GM23338 (cell line): ENCODE results near the gene CDKN1C. TPM values are rescaled to one million over a fixed set of nuclear protein-coding genes. Genes with fewer than 3 reads are reported as not detected.

Source experiments
- ATAC-seq: fragments of 200-7000 bp; cut with Tn5 transposase; 3 replicates; pipeline ENCODE4 v1.9.1; 2020
- DNase-seq: peaks from one replicate; pipeline ENCODE4 v3.0.0-alpha.2; 2015; ENCODE audit warnings: low spot score
- H2AFZ ChIP-seq: fragments of 200-600 bp; sonication (generic); 2 replicates; pipeline ENCODE4 v1.8.0; 2016; ENCODE audit warnings: antibody characterized with exemption, mild to moderate bottlenecking, moderate library complexity
- H3F3A ChIP-seq: fragments of 200-600 bp; sonication (generic); replicated peaks from 2 replicates; pipeline ENCODE4 v1.8.0; 2017; ENCODE audit warnings: antibody characterized with exemption, mixed run types, low read depth
- H3K27ac ChIP-seq: fragments of 200-600 bp; sonication (generic); 2 replicates; pipeline ENCODE4 v1.6.1; 2016; ENCODE audit warnings: low read depth
- H3K27me3 ChIP-seq: fragments of 200-600 bp; sonication (generic); 2 replicates; pipeline ENCODE4 v1.8.0; 2016; ENCODE audit warnings: mild to moderate bottlenecking, mixed run types, moderate library complexity; ENCODE audit not compliant: insufficient read depth
- H3K36me3 ChIP-seq: fragments of 200-600 bp; sonication (generic); 2 replicates; pipeline ENCODE4 v1.8.0; 2016; ENCODE audit warnings: mild to moderate bottlenecking; ENCODE audit not compliant: insufficient read depth
- H3K4me1 ChIP-seq: fragments of 200-600 bp; sonication (generic); 2 replicates; pipeline ENCODE4 v1.8.0; 2016; ENCODE audit warnings: mild to moderate bottlenecking, moderate library complexity; ENCODE audit not compliant: insufficient read depth
- H3K4me2 ChIP-seq: fragments of 200-600 bp; sonication (generic); 2 replicates; pipeline ENCODE4 v1.7.1; 2017; ENCODE audit warnings: mixed run types
- H3K4me3 ChIP-seq: fragments of 200-600 bp; sonication (generic); 2 replicates; pipeline ENCODE4 v1.6.1; 2016; ENCODE audit warnings: mixed run types
- H3K79me2 ChIP-seq: fragments of 200-600 bp; sonication (generic); replicated peaks from 2 replicates; pipeline ENCODE4 v1.8.0; 2017; ENCODE audit warnings: mild to moderate bottlenecking; ENCODE audit not compliant: insufficient read depth
- H3K9me2 ChIP-seq: fragments of 200-600 bp; sonication (generic); 2 replicates; pipeline ENCODE4 v1.8.0; 2017; ENCODE audit not compliant: insufficient read depth
- H4K20me1 ChIP-seq: fragments of 200-600 bp; sonication (generic); replicated peaks from 2 replicates; pipeline ENCODE4 v1.8.0; 2017; ENCODE audit warnings: mild to moderate bottlenecking; ENCODE audit not compliant: insufficient read depth
- H3K27ac Mint-ChIP-seq: 2 replicates; pipeline ENCODE4 v1.8.0; 2020; ENCODE audit warnings: inconsistent platforms, mild to moderate bottlenecking, moderate library complexity, mixed read lengths
- H3K27me3 Mint-ChIP-seq: 3 replicates; pipeline ENCODE4 v1.8.0; 2022; ENCODE audit warnings: low read depth, mild to moderate bottlenecking, moderate library complexity, mixed read lengths, inconsistent platforms; ENCODE audit not compliant: insufficient read depth, poor library complexity
- H3K36me3 Mint-ChIP-seq: 3 replicates; pipeline ENCODE4 v1.8.0; 2021; ENCODE audit warnings: low read depth, mild to moderate bottlenecking, inconsistent platforms, moderate library complexity, mixed read lengths
- H3K4me1 Mint-ChIP-seq: 3 replicates; pipeline ENCODE4 v1.8.0; 2020; ENCODE audit warnings: mild to moderate bottlenecking, inconsistent platforms, mixed read lengths
- H3K4me3 Mint-ChIP-seq: 3 replicates; pipeline ENCODE4 v1.8.0; 2021; ENCODE audit warnings: moderate library complexity, mild to moderate bottlenecking, inconsistent platforms, mixed read lengths
- H3K9me3 Mint-ChIP-seq: 3 replicates; pipeline ENCODE4 v1.8.0; 2020; ENCODE audit warnings: moderate library complexity, mild to moderate bottlenecking, inconsistent platforms, mixed read lengths
- CREB1 ChIP-seq: fragments of 250-450 bp; sonication (Bioruptor Pico); IDR thresholded peaks from 2 replicates; pipeline ENCODE4 v1.5.0; 2020; ENCODE audit warnings: low read depth, mild to moderate bottlenecking, moderate library complexity
- EZH2 ChIP-seq: fragments of 200-600 bp; sonication (generic); IDR thresholded peaks from one replicate; pipeline ENCODE4 v1.8.0; 2017; ENCODE audit warnings: antibody characterized with exemption, mild to moderate bottlenecking, low read depth; ENCODE audit not compliant: unreplicated experiment
- EZH2phosphoT487 ChIP-seq: fragments of 200-600 bp; sonication (generic); IDR thresholded peaks from one replicate; pipeline ENCODE4 v1.8.1; 2018; ENCODE audit warnings: antibody characterized with exemption; ENCODE audit not compliant: unreplicated experiment
- JUNB ChIP-seq: IDR thresholded peaks from one replicate; pipeline ENCODE4 v1.6.1; 2016; ENCODE audit warnings: antibody characterized with exemption; ENCODE audit not compliant: unreplicated experiment
- NANOG ChIP-seq: IDR thresholded peaks from 2 replicates; pipeline ENCODE4 v1.6.1; 2016; ENCODE audit warnings: antibody characterized with exemption, borderline replicate concordance
- POLR2AphosphoS5 ChIP-seq: IDR thresholded peaks from 2 replicates; pipeline ENCODE4 v1.6.1; 2016; ENCODE audit warnings: antibody characterized with exemption, low read depth
- STAT1 ChIP-seq: IDR thresholded peaks from one replicate; pipeline ENCODE4 v1.6.1; 2016; ENCODE audit warnings: antibody characterized with exemption; ENCODE audit not compliant: unreplicated experiment
- ZNF114 ChIP-seq: fragments of 250-450 bp; sonication (Bioruptor Pico); IDR thresholded peaks from 2 replicates; pipeline ENCODE4 v1.5.0; 2020; ENCODE audit warnings: mild to moderate bottlenecking, moderate library complexity
- ZNF331 ChIP-seq: fragments of 250-450 bp; sonication (Bioruptor Pico); IDR thresholded peaks from 2 replicates; pipeline ENCODE4 v1.5.0; 2020; ENCODE audit warnings: low read depth, mild to moderate bottlenecking, moderate library complexity
- polyA plus RNA-seq: library from polyadenylated mRNA; unstranded; fragments of >200 nt; fragmentation: Nextera tagmentation; extraction: Ambion mirVana; gene quantifications from 2 replicates; pipeline ENCODE4 v1.2.1, GENCODE V29; 2016
- total RNA-seq: library from RNA; depleted of rRNA; stranded (reverse); fragments of >200 nt; shearing (Covaris generic); gene quantifications from 2 replicates; pipeline ENCODE4 v1.2.3, GENCODE V29; 2014
- TF ChIP-seq, protein P1 (sequence below): IDR thresholded peaks from 2 replicates; pipeline ENCODE4 v1.6.1; 2016; ENCODE audit warnings: antibody characterized with exemption
- TF ChIP-seq, protein P2 (sequence below): IDR thresholded peaks from one replicate; pipeline ENCODE4 v1.6.1; 2018; ENCODE audit warnings: antibody characterized with exemption; ENCODE audit not compliant: unreplicated experiment
- TF ChIP-seq, protein P3 (sequence below): fragments of 250-450 bp; sonication (Bioruptor Pico); IDR thresholded peaks from 2 replicates; pipeline ENCODE4 v1.5.0; 2020; ENCODE audit warnings: mild to moderate bottlenecking, moderate library complexity
- TF ChIP-seq, protein P4 (sequence below), 2 experiments: fragments of 200-600 bp in 1 of 2; sonication (generic) in 1 of 2; conservative IDR thresholded peaks; 2 replicates each; pipeline versions ENCODE4 v1.5.1 to v1.6.1; 2016 to 2017; ENCODE audit warnings: antibody characterized with exemption in 2 of 2, low read depth in 2 of 2, mild to moderate bottlenecking in 2 of 2, moderate library complexity in 1 of 2

CDKN1C gene
- total and polyA plus RNA-seq, 2 experiments from 2014 or later, result 19.3 to 23.5 TPM

DNA sequence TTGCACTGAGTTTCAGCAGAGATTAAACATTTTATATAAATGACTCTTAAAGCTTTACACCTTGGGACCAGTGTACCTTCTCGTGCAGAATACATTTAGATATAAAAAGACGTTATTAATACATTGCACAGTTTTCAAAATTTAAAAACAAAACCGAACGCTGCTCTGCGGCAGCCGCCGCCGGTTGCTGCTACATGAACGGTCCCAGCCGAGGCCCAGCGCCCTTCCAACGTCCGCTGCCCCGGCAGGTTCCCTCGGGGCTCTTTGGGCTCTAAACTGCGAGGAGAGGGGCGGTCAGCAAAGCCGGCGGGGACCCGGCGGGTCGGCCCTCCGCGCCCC, 2.0 kb downstream of the CDKN1C start:
- Mint-ChIP-seq H3K4me3 (peak overlapping the region; percentile 69), H3K27me3 (peaks cover 55% of the 10 kb centered on the region), H3K9me3 (peaks cover 3% of the 10 kb centered on the region; the same call in 2 of the 3 replicates), H3K36me3 (peaks cover 6% of the 10 kb centered on the region; the same call in 2 of the 3 replicates), H3K4me1 (peaks cover 23% of the 10 kb centered on the region), H3K27ac (no peak overlapping the region)
- DNase-seq, result peak; percentile 64
- H3K27me3 ChIP-seq, result peaks cover 84% of the 10 kb centered on the region
- TF ChIP-seq JUNB, result no peak
- peak; percentile 78 for TF ChIP-seq EZH2
- no peak for TF ChIP-seq POLR2AphosphoS5
- peak; percentile 48 for TF ChIP-seq EZH2phosphoT487
- TF ChIP-seq, protein P1, sequence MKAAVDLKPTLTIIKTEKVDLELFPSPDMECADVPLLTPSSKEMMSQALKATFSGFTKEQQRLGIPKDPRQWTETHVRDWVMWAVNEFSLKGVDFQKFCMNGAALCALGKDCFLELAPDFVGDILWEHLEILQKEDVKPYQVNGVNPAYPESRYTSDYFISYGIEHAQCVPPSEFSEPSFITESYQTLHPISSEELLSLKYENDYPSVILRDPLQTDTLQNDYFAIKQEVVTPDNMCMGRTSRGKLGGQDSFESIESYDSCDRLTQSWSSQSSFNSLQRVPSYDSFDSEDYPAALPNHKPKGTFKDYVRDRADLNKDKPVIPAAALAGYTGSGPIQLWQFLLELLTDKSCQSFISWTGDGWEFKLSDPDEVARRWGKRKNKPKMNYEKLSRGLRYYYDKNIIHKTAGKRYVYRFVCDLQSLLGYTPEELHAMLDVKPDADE, result no peak
- no peak for TF ChIP-seq ZNF114 (CRISPR knock-in tag)
- TF ChIP-seq CREB1 (CRISPR knock-in tag), result no peak
- TF ChIP-seq, protein P2, sequence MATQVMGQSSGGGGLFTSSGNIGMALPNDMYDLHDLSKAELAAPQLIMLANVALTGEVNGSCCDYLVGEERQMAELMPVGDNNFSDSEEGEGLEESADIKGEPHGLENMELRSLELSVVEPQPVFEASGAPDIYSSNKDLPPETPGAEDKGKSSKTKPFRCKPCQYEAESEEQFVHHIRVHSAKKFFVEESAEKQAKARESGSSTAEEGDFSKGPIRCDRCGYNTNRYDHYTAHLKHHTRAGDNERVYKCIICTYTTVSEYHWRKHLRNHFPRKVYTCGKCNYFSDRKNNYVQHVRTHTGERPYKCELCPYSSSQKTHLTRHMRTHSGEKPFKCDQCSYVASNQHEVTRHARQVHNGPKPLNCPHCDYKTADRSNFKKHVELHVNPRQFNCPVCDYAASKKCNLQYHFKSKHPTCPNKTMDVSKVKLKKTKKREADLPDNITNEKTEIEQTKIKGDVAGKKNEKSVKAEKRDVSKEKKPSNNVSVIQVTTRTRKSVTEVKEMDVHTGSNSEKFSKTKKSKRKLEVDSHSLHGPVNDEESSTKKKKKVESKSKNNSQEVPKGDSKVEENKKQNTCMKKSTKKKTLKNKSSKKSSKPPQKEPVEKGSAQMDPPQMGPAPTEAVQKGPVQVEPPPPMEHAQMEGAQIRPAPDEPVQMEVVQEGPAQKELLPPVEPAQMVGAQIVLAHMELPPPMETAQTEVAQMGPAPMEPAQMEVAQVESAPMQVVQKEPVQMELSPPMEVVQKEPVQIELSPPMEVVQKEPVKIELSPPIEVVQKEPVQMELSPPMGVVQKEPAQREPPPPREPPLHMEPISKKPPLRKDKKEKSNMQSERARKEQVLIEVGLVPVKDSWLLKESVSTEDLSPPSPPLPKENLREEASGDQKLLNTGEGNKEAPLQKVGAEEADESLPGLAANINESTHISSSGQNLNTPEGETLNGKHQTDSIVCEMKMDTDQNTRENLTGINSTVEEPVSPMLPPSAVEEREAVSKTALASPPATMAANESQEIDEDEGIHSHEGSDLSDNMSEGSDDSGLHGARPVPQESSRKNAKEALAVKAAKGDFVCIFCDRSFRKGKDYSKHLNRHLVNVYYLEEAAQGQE, result no peak
- TF ChIP-seq, protein P3, sequence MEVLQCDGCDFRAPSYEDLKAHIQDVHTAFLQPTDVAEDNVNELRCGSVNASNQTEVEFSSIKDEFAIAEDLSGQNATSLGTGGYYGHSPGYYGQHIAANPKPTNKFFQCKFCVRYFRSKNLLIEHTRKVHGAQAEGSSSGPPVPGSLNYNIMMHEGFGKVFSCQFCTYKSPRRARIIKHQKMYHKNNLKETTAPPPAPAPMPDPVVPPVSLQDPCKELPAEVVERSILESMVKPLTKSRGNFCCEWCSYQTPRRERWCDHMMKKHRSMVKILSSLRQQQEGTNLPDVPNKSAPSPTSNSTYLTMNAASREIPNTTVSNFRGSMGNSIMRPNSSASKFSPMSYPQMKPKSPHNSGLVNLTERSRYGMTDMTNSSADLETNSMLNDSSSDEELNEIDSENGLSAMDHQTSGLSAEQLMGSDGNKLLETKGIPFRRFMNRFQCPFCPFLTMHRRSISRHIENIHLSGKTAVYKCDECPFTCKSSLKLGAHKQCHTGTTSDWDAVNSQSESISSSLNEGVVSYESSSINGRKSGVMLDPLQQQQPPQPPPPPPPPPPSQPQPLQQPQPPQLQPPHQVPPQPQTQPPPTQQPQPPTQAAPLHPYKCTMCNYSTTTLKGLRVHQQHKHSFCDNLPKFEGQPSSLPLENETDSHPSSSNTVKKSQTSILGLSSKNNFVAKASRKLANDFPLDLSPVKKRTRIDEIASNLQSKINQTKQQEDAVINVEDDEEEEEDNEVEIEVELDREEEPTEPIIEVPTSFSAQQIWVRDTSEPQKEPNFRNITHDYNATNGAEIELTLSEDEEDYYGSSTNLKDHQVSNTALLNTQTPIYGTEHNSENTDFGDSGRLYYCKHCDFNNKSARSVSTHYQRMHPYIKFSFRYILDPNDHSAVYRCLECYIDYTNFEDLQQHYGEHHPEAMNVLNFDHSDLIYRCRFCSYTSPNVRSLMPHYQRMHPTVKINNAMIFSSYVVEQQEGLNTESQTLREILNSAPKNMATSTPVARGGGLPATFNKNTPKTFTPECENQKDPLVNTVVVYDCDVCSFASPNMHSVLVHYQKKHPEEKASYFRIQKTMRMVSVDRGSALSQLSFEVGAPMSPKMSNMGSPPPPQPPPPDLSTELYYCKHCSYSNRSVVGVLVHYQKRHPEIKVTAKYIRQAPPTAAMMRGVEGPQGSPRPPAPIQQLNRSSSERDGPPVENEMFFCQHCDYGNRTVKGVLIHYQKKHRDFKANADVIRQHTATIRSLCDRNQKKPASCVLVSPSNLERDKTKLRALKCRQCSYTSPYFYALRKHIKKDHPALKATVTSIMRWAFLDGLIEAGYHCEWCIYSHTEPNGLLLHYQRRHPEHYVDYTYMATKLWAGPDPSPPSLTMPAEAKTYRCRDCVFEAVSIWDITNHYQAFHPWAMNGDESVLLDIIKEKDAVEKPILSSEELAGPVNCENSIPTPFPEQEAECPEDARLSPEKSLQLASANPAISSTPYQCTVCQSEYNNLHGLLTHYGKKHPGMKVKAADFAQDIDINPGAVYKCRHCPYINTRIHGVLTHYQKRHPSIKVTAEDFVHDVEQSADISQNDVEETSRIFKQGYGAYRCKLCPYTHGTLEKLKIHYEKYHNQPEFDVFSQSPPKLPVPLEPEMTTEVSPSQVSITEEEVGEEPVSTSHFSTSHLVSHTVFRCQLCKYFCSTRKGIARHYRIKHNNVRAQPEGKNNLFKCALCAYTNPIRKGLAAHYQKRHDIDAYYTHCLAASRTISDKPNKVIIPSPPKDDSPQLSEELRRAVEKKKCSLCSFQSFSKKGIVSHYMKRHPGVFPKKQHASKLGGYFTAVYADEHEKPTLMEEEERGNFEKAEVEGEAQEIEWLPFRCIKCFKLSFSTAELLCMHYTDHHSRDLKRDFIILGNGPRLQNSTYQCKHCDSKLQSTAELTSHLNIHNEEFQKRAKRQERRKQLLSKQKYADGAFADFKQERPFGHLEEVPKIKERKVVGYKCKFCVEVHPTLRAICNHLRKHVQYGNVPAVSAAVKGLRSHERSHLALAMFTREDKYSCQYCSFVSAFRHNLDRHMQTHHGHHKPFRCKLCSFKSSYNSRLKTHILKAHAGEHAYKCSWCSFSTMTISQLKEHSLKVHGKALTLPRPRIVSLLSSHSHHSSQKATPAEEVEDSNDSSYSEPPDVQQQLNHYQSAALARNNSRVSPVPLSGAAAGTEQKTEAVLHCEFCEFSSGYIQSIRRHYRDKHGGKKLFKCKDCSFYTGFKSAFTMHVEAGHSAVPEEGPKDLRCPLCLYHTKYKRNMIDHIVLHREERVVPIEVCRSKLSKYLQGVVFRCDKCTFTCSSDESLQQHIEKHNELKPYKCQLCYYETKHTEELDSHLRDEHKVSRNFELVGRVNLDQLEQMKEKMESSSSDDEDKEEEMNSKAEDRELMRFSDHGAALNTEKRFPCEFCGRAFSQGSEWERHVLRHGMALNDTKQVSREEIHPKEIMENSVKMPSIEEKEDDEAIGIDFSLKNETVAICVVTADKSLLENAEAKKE (CRISPR knock-in tag), result no peak
- TF ChIP-seq NANOG, result no peak
- TF ChIP-seq, protein P4, sequence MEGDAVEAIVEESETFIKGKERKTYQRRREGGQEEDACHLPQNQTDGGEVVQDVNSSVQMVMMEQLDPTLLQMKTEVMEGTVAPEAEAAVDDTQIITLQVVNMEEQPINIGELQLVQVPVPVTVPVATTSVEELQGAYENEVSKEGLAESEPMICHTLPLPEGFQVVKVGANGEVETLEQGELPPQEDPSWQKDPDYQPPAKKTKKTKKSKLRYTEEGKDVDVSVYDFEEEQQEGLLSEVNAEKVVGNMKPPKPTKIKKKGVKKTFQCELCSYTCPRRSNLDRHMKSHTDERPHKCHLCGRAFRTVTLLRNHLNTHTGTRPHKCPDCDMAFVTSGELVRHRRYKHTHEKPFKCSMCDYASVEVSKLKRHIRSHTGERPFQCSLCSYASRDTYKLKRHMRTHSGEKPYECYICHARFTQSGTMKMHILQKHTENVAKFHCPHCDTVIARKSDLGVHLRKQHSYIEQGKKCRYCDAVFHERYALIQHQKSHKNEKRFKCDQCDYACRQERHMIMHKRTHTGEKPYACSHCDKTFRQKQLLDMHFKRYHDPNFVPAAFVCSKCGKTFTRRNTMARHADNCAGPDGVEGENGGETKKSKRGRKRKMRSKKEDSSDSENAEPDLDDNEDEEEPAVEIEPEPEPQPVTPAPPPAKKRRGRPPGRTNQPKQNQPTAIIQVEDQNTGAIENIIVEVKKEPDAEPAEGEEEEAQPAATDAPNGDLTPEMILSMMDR (conservative IDR thresholded peaks at IDR 0.05; ENCODE audit: low read depth in 2 of 2), result no peak
- TF ChIP-seq STAT1, result no peak
- no peak for TF ChIP-seq ZNF331 (CRISPR knock-in tag)
- H3K36me3 ChIP-seq, result no peaks in the 10 kb centered on the region
- H3K9me2 ChIP-seq, result no peaks in the 10 kb centered on the region
- H3K27ac ChIP-seq, result no peak overlapping the region
- peaks cover 15% of the 10 kb centered on the region; the same call in 1 of the 2 replicates for H3F3A ChIP-seq
- no peaks in the 10 kb centered on the region for H3K79me2 ChIP-seq
- H3K4me1 ChIP-seq, result peaks cover 27% of the 10 kb centered on the region
- peak; percentile 1; the same call in 2 of the 3 replicates for ATAC-seq
- peaks cover 5% of the 10 kb centered on the region; the same call in 1 of the 2 replicates for H4K20me1 ChIP-seq
- H3K4me2 ChIP-seq, result peak overlapping the region; percentile 85
- peak overlapping the region; percentile 69 for H3K4me3 ChIP-seq
- H2AFZ ChIP-seq, result 0 out of 2 replicates have a peak overlapping the region, but pooled peaks have one; percentile 80
